H9 (cell line): Measurements from ENCODE around the gene TBC1D8. TPM values are rescaled to one million over a fixed set of nuclear protein-coding genes. Genes with fewer than 3 reads are reported as not detected.
"Not testable (repeated sequence)": the region's sequence is repeated elsewhere in the genome, so short reads cannot be mapped to it uniquely, and the experiment has no call there.

ENCODE experiments used
- DNase-seq: peaks from one replicate; pipeline ENCODE4 v3.0.0-alpha.2; 2017
- H2AFZ ChIP-seq: one replicate; pipeline ENCODE4 v1.6.1; 2013; ENCODE audit warnings: mild to moderate bottlenecking, low read length, control low read depth, moderate library complexity
- H2AK5ac ChIP-seq: 2 replicates; pipeline ENCODE4 v1.6.1; 2013; ENCODE audit warnings: low read length, control low read depth, mixed read lengths; ENCODE audit not compliant: insufficient read length
- H2BK120ac ChIP-seq: one replicate; pipeline ENCODE4 v1.6.1; 2013; ENCODE audit warnings: low read depth, mild to moderate bottlenecking, low read length, control low read depth, inconsistent platforms; ENCODE audit not compliant: poor library complexity, severe bottlenecking
- H2BK12ac ChIP-seq: 2 replicates; pipeline ENCODE4 v1.6.1; 2013; ENCODE audit warnings: low read length, control low read depth, mixed read lengths, low read depth; ENCODE audit not compliant: insufficient read length
- H2BK15ac ChIP-seq: 2 replicates; pipeline ENCODE4 v1.6.1; 2013; ENCODE audit warnings: low read depth, low read length, control low read depth
- H2BK20ac ChIP-seq: one replicate; pipeline ENCODE4 v1.6.1; 2013; ENCODE audit warnings: low read depth, mild to moderate bottlenecking, low read length, control low read depth, inconsistent platforms; ENCODE audit not compliant: poor library complexity, severe bottlenecking
- H2BK5ac ChIP-seq: 2 replicates; pipeline ENCODE4 v1.6.1; 2013; ENCODE audit warnings: low read length, control low read depth, mixed read lengths; ENCODE audit not compliant: insufficient read length
- H3K14ac ChIP-seq: 2 replicates; pipeline ENCODE4 v1.6.1; 2013; ENCODE audit warnings: low read length, control low read depth; ENCODE audit not compliant: insufficient read depth
- H3K18ac ChIP-seq: 2 replicates; pipeline ENCODE4 v1.6.1; 2013; ENCODE audit warnings: low read depth, mild to moderate bottlenecking, mixed read lengths, low read length, control low read depth; ENCODE audit not compliant: insufficient read length
- H3K23ac ChIP-seq: 2 replicates; pipeline ENCODE4 v1.6.1; 2013; ENCODE audit warnings: low read length, control low read depth, mixed read lengths, low read depth; ENCODE audit not compliant: insufficient read length
- H3K23me2 ChIP-seq: 2 replicates; pipeline ENCODE4 v1.6.1; 2013; ENCODE audit warnings: low read depth, mild to moderate bottlenecking, mixed read lengths, low read length, control low read depth; ENCODE audit not compliant: insufficient read length, poor library complexity, severe bottlenecking
- H3K27ac ChIP-seq: 2 replicates; pipeline ENCODE4 v1.5.1; 2013; ENCODE audit warnings: low read length, control low read depth, mixed read lengths, low read depth; ENCODE audit not compliant: insufficient read length
- H3K27me3 ChIP-seq: 2 replicates; pipeline ENCODE4 v1.6.1; 2013; ENCODE audit warnings: low read length, control low read depth, inconsistent platforms; ENCODE audit not compliant: insufficient read depth
- H3K4ac ChIP-seq: 2 replicates; pipeline ENCODE4 v1.6.1; 2013; ENCODE audit warnings: low read depth, mild to moderate bottlenecking, control low read depth, inconsistent platforms, low read length, moderate library complexity
- H3K4me1 ChIP-seq: 2 replicates; pipeline ENCODE4 v1.6.1; 2013; ENCODE audit warnings: low read length, control low read depth, inconsistent platforms; ENCODE audit not compliant: insufficient read depth
- H3K4me2 ChIP-seq: 2 replicates; pipeline ENCODE4 v1.6.1; 2013; ENCODE audit warnings: low read length, control low read depth, mixed read lengths; ENCODE audit not compliant: insufficient read length, insufficient read depth
- H3K56ac ChIP-seq: 2 replicates; pipeline ENCODE4 v1.6.1; 2013; ENCODE audit warnings: low read depth, mild to moderate bottlenecking, mixed read lengths, low read length, control low read depth; ENCODE audit not compliant: insufficient read length
- H3K79me1 ChIP-seq: 2 replicates; pipeline ENCODE4 v1.6.1; 2013; ENCODE audit warnings: low read depth, mild to moderate bottlenecking, moderate library complexity, low read length, control low read depth, inconsistent platforms; ENCODE audit not compliant: insufficient read depth, poor library complexity, severe bottlenecking
- H3K79me2 ChIP-seq: 2 replicates; pipeline ENCODE4 v1.6.1; 2013; ENCODE audit warnings: low read length, control low read depth, inconsistent platforms; ENCODE audit not compliant: insufficient read depth
- H3K9ac ChIP-seq: 2 replicates; pipeline ENCODE4 v1.6.1; 2013; ENCODE audit warnings: low read length, control low read depth, mixed read lengths; ENCODE audit not compliant: insufficient read length; ENCODE audit errors: extremely low read depth
- H3K9me3 ChIP-seq: one replicate; pipeline ENCODE4 v1.6.1; 2013; ENCODE audit warnings: low read depth, low read length, inconsistent platforms; ENCODE audit not compliant: control insufficient read depth
- H3T11ph ChIP-seq: one replicate; pipeline ENCODE4 v1.6.1; 2013; ENCODE audit warnings: mild to moderate bottlenecking, low read length, control low read depth, inconsistent platforms
- H4K20me1 ChIP-seq: one replicate; pipeline ENCODE4 v1.6.1; 2013; ENCODE audit not compliant: control insufficient read depth, insufficient read length, insufficient read depth
- H4K5ac ChIP-seq: 2 replicates; pipeline ENCODE4 v1.6.1; 2013; ENCODE audit warnings: low read depth, mild to moderate bottlenecking, mixed read lengths, low read length, control low read depth; ENCODE audit not compliant: insufficient read length
- H4K8ac ChIP-seq: replicated peaks from 2 replicates; pipeline ENCODE4 v1.6.1; 2013; ENCODE audit warnings: low read length, control low read depth, mixed read lengths, low read depth; ENCODE audit not compliant: insufficient read length
- H4K91ac ChIP-seq: 2 replicates; pipeline ENCODE4 v1.6.1; 2013; ENCODE audit warnings: low read depth, mild to moderate bottlenecking, moderate library complexity, mixed read lengths, low read length, control low read depth; ENCODE audit not compliant: insufficient read length
- H3K27ac Mint-ChIP-seq, 3 experiments: 2 replicates in 2 of 3; 3 replicates in 1 of 3; pipeline ENCODE4 v1.8.0; 2020 to 2021; ENCODE audit warnings: mixed read lengths in 3 of 3, mild to moderate bottlenecking in 1 of 3, moderate library complexity in 1 of 3
- H3K27me3 Mint-ChIP-seq: 2 replicates; pipeline ENCODE4 v1.8.0; 2021; ENCODE audit warnings: low read depth, mild to moderate bottlenecking, moderate library complexity, mixed read lengths
- H3K36me3 Mint-ChIP-seq, 3 experiments: 2 replicates in 2 of 3; 3 replicates in 1 of 3; pipeline ENCODE4 v1.8.0; 2020 to 2021; ENCODE audit warnings: low read depth in 3 of 3, mixed read lengths in 3 of 3; ENCODE audit not compliant: insufficient read depth in 1 of 3
- H3K4me1 Mint-ChIP-seq, 2 experiments: 2 replicates each; pipeline ENCODE4 v1.8.0; 2020; ENCODE audit warnings: mixed read lengths in 2 of 2
- H3K4me3 Mint-ChIP-seq, 2 experiments: 2 replicates in 1 of 2; 3 replicates in 1 of 2; pipeline ENCODE4 v1.8.0; 2020 to 2021; ENCODE audit warnings: mild to moderate bottlenecking in 2 of 2, mixed read lengths in 2 of 2, moderate library complexity in 1 of 2
- H3K9me3 Mint-ChIP-seq, 2 experiments: 2 replicates in 1 of 2; 3 replicates in 1 of 2; pipeline ENCODE4 v1.8.0; 2020; ENCODE audit warnings: mild to moderate bottlenecking in 2 of 2, mixed read lengths in 2 of 2, moderate library complexity in 1 of 2
- WGBS: extraction: QIAGEN DNeasy Blood & Tissue Kit; methylation state at CpG from one replicate; pipeline ENCODE4 v1.1.7; 2013; ENCODE audit warnings: missing lambda C conversion rate, low lambda C conversion rate, mixed read lengths; ENCODE audit not compliant: insufficient read length; ENCODE audit errors: extremely low coverage; 5-methylcytosine and 5-hydroxymethylcytosine counted together
- total RNA-seq: library from RNA; stranded (reverse); gene quantifications from 2 replicates; pipeline ENCODE4 v1.2.1, GENCODE V29; 2021
- TF ChIP-seq, protein P1 (sequence below): fragments of 200-600 bp; sonication (generic); conservative IDR thresholded peaks from 3 replicates; pipeline ENCODE4 v1.8.0; 2021; ENCODE audit warnings: antibody characterized with exemption, mild to moderate bottlenecking

TBC1D8 gene
- total RNA-seq, 1 experiment from 2014 or later = 16.6 TPM

DNA sequence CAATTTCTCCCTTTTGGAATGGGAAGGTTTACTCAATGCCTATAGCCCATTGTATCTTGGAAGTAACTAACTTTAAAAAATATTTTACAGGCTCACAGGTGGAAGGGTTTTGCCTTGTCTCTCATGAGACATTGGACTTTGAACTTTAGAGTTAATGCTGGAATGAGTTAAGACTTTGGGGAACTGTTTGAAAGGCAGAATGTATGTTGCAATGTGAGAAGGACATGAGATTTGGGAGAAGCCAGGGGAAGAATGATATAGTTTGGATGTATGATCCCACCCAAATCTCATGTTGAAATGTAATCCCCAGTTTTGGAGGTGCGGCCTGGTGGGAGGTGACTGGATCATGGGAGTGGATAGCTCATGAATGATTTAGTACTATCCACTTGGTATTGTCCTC, 17.5 kb upstream of the TBC1D8 start:
- WGBS = no CpG with 5 or more reads among the region's 1 CpG
- H3K27ac Mint-ChIP-seq = no peak overlapping the region

DNA sequence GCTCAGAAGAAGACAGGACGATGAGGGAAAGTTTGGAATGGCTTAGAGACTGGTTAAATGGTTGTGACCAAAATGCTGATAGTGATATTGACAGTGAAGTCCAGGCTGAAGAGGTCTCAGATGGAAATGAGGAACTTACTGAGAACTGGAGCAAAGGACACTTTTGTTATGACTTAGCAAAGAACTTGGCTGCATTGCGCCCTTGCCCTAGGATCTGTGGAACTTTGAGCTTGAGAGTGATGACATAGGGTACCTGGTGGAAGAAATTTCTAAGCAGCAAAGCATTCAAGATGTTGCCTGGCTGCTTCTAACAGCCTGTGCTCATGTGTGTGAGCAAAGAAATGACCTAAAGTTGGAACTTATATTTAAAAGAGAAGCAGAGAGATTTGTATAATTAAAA, 16.4 kb upstream of the TBC1D8 start:
- H3K4me1 Mint-ChIP-seq, H3K18ac ChIP-seq, H3K27ac Mint-ChIP-seq, H2AK5ac ChIP-seq, H4K5ac ChIP-seq, H3K27me3 Mint-ChIP-seq, H2BK120ac ChIP-seq, H3K79me2 ChIP-seq, H3T11ph ChIP-seq, H2AFZ ChIP-seq, H4K8ac ChIP-seq, H3K4me3 Mint-ChIP-seq, H3K23ac ChIP-seq, H3K4ac ChIP-seq, H2BK12ac ChIP-seq, H3K14ac ChIP-seq, H4K20me1 ChIP-seq, H3K23me2 ChIP-seq, DNase-seq, H3K27ac ChIP-seq, H3K4me1 ChIP-seq, H4K91ac ChIP-seq, H3K9ac ChIP-seq, H2BK15ac ChIP-seq, H2BK20ac ChIP-seq, H3K79me1 ChIP-seq, H3K27me3 ChIP-seq, H2BK5ac ChIP-seq, H3K4me2 ChIP-seq, H3K56ac ChIP-seq: not testable (repeated sequence)
- no CpG with 5 or more reads among the region's 2 CpGs for whole genome bisulfite sequencing
- peaks cover 12% of the 10 kb centered on the region for H3K9me3 ChIP-seq
- peaks cover 64 to 74% of the 10 kb centered on the region in 2 experiments for H3K9me3 Mint-ChIP-seq
- H3K36me3 Mint-ChIP-seq = peaks cover 30 to 44% (median 34%) of the 10 kb centered on the region in 3 experiments

More for the DNA sequence above, 17.5 kb upstream of the TBC1D8 start:
- no peak overlapping the region for H4K91ac ChIP-seq
- H2BK5ac ChIP-seq = no peak overlapping the region
- H3K4me2 ChIP-seq = no peak overlapping the region
- H3K79me1 ChIP-seq = no peaks in the 10 kb centered on the region
- H4K8ac ChIP-seq = no peak overlapping the region
- peaks cover 30 to 40% (median 31%) of the 10 kb centered on the region in 3 experiments for H3K36me3 Mint-ChIP-seq
- H3K79me2 ChIP-seq = no peaks in the 10 kb centered on the region
- no peak overlapping the region for H2AK5ac ChIP-seq
- H3K9ac ChIP-seq = no peak overlapping the region
- no peak overlapping the region for H2BK15ac ChIP-seq
- no peak overlapping the region for H2BK12ac ChIP-seq
- H4K5ac ChIP-seq = no peak overlapping the region
- H3K23me2 ChIP-seq = no peaks in the 10 kb centered on the region
- no peak overlapping the region for H3K27ac ChIP-seq
- no peaks in the 10 kb centered on the region for H3K4me1 ChIP-seq
- no peak overlapping the region for H2BK20ac ChIP-seq
- H3T11ph ChIP-seq = no peak overlapping the region
- no peak for DNase-seq
- TF ChIP-seq, protein P1, sequence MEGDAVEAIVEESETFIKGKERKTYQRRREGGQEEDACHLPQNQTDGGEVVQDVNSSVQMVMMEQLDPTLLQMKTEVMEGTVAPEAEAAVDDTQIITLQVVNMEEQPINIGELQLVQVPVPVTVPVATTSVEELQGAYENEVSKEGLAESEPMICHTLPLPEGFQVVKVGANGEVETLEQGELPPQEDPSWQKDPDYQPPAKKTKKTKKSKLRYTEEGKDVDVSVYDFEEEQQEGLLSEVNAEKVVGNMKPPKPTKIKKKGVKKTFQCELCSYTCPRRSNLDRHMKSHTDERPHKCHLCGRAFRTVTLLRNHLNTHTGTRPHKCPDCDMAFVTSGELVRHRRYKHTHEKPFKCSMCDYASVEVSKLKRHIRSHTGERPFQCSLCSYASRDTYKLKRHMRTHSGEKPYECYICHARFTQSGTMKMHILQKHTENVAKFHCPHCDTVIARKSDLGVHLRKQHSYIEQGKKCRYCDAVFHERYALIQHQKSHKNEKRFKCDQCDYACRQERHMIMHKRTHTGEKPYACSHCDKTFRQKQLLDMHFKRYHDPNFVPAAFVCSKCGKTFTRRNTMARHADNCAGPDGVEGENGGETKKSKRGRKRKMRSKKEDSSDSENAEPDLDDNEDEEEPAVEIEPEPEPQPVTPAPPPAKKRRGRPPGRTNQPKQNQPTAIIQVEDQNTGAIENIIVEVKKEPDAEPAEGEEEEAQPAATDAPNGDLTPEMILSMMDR = no peak
- no peak overlapping the region for H2AFZ ChIP-seq
- no peaks in the 10 kb centered on the region for H4K20me1 ChIP-seq
- no peak overlapping the region for H3K18ac ChIP-seq
- H3K9me3 Mint-ChIP-seq = peaks cover 62 to 69% of the 10 kb centered on the region in 2 experiments
- H3K4ac ChIP-seq = no peak overlapping the region
- peaks cover 2% of the 10 kb centered on the region; the same call in 1 of the 2 replicates for H3K27me3 Mint-ChIP-seq
- no peak overlapping the region for H3K4me3 Mint-ChIP-seq
- H3K56ac ChIP-seq = no peak overlapping the region
- H3K14ac ChIP-seq = no peak overlapping the region
- no peak overlapping the region for H3K23ac ChIP-seq
- peaks cover 12% of the 10 kb centered on the region for H3K9me3 ChIP-seq
- no peaks in the 10 kb centered on the region for H3K27me3 ChIP-seq
- no peak overlapping the region for H2BK120ac ChIP-seq
- H3K4me1 Mint-ChIP-seq = no peaks in the 10 kb centered on the region
